ENCODE data around the gene CHN2. TPM values are rescaled to one million over a fixed set of nuclear protein-coding genes. Genes with fewer than 3 reads are reported as not detected.

Gene CHN2
- polyA plus RNA-seq, 1 of the 3 experiments (the other 2 are of a cell fraction): 0.02 TPM

DNA sequence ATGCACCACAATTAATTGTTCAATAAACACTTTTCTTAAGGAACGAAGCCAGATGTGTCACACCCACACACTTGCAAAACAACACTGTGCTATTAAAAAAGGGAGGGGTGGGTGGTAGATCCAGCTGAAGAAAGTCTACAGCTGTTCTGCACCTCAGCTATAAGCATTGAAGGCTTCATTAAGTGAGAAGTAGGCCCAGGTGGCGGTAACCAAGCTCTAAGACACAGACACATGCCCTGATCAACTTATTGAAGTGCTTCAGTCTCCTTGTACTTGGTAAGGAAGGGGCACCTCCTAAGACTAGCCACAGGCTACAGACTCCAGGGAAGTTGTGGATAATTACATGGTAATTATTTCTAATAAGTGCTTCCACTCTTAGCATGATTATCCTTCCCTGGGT, 43.7 kb upstream of the CHN2 start:
- no peak overlapping the region for H2AFZ ChIP-seq (ENCODE audit: low read depth)

DNA sequence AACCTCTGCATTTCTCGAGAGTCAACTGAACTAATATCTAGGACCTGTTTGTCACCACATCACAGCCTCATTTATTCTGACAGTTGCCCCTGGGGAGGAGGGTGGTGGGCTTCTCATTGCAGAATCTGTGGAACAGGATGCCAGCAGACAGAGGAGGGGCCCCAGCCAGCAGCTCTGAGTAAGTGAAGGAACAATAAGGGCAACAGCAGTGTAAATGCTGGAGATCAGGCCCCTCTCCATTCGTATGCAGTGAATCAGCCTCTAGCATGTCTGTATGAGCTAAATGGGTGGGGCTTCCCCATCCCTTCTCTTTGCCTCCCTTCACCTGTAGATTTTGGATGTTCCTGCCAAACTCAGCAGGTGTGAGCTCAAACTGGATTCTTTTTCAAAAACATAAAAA, 40.5 kb upstream of the CHN2 start:
- H3K9me3 ChIP-seq: no peaks in the 10 kb centered on the region
- 68% methylated on average over 2 of the region's 2 CpGs for WGBS (ENCODE audit: low lambda C conversion rate)
- H3K36me3 ChIP-seq (replicated peaks in 1 of 2; ENCODE audit: control insufficient read depth in 1 of 2, insufficient read depth in 2 of 2, low read length in 1 of 2): no peaks in the 10 kb centered on the region
- H3K79me2 ChIP-seq (ENCODE audit: insufficient read depth): no peaks in the 10 kb centered on the region
- no peak overlapping the region for H3K4me2 ChIP-seq
- H3K27me3 ChIP-seq (ENCODE audit: insufficient read depth): peaks cover 6% of the 10 kb centered on the region; the same call in 1 of the 2 replicates
- H3K27ac ChIP-seq (ENCODE audit: low read depth in 2 of 2, low read length in 1 of 2): no peak overlapping the region
- H4K20me1 ChIP-seq (ENCODE audit: insufficient read depth): no peaks in the 10 kb centered on the region
- H3K9ac ChIP-seq: no peak overlapping the region
- H3K9me2 ChIP-seq: no peaks in the 10 kb centered on the region
- POLR2A ChIA-PET: no interaction called here
- no peak overlapping the region for H3K4me3 ChIP-seq (ENCODE audit: low read depth in 2 of 2, low read length in 1 of 2)
- H3K4me1 ChIP-seq (ENCODE audit: control insufficient read depth in 1 of 2, insufficient read depth in 2 of 2, low read depth in 1 of 2, low read length in 1 of 2): peaks cover 0 to 14% of the 10 kb centered on the region in 2 experiments; a peak in 2 of 4 replicates
- H2AFZ ChIP-seq (ENCODE audit: low read depth): no peak overlapping the region
- DNase-seq: no peak
- H3F3A ChIP-seq (replicated peaks; ENCODE audit: insufficient read depth): no peaks in the 10 kb centered on the region
- CTCF ChIA-PET: interaction anchor here (1.1 kb wide), 1 partner anchor 228 kb away, joined by 3 read pairs; no protein-coding TSS in a partner anchor
- TF ChIP-seq, protein P1, sequence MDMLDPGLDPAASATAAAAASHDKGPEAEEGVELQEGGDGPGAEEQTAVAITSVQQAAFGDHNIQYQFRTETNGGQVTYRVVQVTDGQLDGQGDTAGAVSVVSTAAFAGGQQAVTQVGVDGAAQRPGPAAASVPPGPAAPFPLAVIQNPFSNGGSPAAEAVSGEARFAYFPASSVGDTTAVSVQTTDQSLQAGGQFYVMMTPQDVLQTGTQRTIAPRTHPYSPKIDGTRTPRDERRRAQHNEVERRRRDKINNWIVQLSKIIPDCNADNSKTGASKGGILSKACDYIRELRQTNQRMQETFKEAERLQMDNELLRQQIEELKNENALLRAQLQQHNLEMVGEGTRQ (IDR thresholded peaks at IDR 0.05; ENCODE audit: borderline replicate concordance, low read depth, low read length): no peak
- TF ChIP-seq EP300 (IDR thresholded peaks at IDR 0.05; ENCODE audit: borderline replicate concordance in 1 of 2, low read depth in 1 of 2, low read length in 1 of 2) (no peak), FOSL2 (IDR thresholded peaks at IDR 0.05; ENCODE audit: borderline replicate concordance, low read depth) (no peak), FOXM1 (IDR thresholded peaks at IDR 0.05; ENCODE audit: low read depth) (no peak), SIN3A (IDR thresholded peaks at IDR 0.05; ENCODE audit: borderline replicate concordance, low read depth, low read length) (no peak), TEAD4 (IDR thresholded peaks at IDR 0.05; ENCODE audit: borderline replicate concordance, insufficient read depth) (no peak), GABPA (IDR thresholded peaks at IDR 0.05; ENCODE audit: low read depth) (no peak), RXRA (IDR thresholded peaks at IDR 0.05; ENCODE audit: borderline replicate concordance, low read depth) (no peak)
- TF ChIP-seq, protein P2, sequence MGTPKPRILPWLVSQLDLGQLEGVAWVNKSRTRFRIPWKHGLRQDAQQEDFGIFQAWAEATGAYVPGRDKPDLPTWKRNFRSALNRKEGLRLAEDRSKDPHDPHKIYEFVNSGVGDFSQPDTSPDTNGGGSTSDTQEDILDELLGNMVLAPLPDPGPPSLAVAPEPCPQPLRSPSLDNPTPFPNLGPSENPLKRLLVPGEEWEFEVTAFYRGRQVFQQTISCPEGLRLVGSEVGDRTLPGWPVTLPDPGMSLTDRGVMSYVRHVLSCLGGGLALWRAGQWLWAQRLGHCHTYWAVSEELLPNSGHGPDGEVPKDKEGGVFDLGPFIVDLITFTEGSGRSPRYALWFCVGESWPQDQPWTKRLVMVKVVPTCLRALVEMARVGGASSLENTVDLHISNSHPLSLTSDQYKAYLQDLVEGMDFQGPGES (IDR thresholded peaks at IDR 0.05; ENCODE audit: low read depth, low read length): no peak
- TF ChIP-seq, protein P3, sequence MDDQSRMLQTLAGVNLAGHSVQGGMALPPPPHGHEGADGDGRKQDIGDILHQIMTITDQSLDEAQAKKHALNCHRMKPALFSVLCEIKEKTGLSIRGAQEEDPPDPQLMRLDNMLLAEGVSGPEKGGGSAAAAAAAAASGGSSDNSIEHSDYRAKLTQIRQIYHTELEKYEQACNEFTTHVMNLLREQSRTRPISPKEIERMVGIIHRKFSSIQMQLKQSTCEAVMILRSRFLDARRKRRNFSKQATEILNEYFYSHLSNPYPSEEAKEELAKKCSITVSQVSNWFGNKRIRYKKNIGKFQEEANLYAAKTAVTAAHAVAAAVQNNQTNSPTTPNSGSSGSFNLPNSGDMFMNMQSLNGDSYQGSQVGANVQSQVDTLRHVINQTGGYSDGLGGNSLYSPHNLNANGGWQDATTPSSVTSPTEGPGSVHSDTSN (IDR thresholded peaks at IDR 0.05): no peak
- TF ChIP-seq, protein P4, sequence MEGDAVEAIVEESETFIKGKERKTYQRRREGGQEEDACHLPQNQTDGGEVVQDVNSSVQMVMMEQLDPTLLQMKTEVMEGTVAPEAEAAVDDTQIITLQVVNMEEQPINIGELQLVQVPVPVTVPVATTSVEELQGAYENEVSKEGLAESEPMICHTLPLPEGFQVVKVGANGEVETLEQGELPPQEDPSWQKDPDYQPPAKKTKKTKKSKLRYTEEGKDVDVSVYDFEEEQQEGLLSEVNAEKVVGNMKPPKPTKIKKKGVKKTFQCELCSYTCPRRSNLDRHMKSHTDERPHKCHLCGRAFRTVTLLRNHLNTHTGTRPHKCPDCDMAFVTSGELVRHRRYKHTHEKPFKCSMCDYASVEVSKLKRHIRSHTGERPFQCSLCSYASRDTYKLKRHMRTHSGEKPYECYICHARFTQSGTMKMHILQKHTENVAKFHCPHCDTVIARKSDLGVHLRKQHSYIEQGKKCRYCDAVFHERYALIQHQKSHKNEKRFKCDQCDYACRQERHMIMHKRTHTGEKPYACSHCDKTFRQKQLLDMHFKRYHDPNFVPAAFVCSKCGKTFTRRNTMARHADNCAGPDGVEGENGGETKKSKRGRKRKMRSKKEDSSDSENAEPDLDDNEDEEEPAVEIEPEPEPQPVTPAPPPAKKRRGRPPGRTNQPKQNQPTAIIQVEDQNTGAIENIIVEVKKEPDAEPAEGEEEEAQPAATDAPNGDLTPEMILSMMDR (IDR thresholded peaks at IDR 0.05): no peak
- TF ChIP-seq, protein P5, sequence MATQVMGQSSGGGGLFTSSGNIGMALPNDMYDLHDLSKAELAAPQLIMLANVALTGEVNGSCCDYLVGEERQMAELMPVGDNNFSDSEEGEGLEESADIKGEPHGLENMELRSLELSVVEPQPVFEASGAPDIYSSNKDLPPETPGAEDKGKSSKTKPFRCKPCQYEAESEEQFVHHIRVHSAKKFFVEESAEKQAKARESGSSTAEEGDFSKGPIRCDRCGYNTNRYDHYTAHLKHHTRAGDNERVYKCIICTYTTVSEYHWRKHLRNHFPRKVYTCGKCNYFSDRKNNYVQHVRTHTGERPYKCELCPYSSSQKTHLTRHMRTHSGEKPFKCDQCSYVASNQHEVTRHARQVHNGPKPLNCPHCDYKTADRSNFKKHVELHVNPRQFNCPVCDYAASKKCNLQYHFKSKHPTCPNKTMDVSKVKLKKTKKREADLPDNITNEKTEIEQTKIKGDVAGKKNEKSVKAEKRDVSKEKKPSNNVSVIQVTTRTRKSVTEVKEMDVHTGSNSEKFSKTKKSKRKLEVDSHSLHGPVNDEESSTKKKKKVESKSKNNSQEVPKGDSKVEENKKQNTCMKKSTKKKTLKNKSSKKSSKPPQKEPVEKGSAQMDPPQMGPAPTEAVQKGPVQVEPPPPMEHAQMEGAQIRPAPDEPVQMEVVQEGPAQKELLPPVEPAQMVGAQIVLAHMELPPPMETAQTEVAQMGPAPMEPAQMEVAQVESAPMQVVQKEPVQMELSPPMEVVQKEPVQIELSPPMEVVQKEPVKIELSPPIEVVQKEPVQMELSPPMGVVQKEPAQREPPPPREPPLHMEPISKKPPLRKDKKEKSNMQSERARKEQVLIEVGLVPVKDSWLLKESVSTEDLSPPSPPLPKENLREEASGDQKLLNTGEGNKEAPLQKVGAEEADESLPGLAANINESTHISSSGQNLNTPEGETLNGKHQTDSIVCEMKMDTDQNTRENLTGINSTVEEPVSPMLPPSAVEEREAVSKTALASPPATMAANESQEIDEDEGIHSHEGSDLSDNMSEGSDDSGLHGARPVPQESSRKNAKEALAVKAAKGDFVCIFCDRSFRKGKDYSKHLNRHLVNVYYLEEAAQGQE (IDR thresholded peaks at IDR 0.05; ENCODE audit: low read depth, low read length): no peak
- TF ChIP-seq, protein P6, sequence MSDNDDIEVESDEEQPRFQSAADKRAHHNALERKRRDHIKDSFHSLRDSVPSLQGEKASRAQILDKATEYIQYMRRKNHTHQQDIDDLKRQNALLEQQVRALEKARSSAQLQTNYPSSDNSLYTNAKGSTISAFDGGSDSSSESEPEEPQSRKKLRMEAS (IDR thresholded peaks at IDR 0.05; ENCODE audit: low read depth): no peak

More for the DNA sequence above, 43.7 kb upstream of the CHN2 start:
- no peak overlapping the region for H3K9ac ChIP-seq
- no peak overlapping the region for H3K4me2 ChIP-seq
- H3K9me2 ChIP-seq: no peaks in the 10 kb centered on the region
- peaks cover 0 to 13% of the 10 kb centered on the region in 2 experiments; a peak in 1 of 4 replicates for H3K4me1 ChIP-seq (ENCODE audit: control insufficient read depth in 1 of 2, insufficient read depth in 2 of 2, low read depth in 1 of 2, low read length in 1 of 2)
- no peak overlapping the region for H3K27ac ChIP-seq (ENCODE audit: low read depth in 2 of 2, low read length in 1 of 2)
- no peaks in the 10 kb centered on the region for H3K9me3 ChIP-seq
- no peak overlapping the region for H3K4me3 ChIP-seq (ENCODE audit: low read depth in 2 of 2, low read length in 1 of 2)
- H3K79me2 ChIP-seq (ENCODE audit: insufficient read depth): no peaks in the 10 kb centered on the region
- no peak for DNase-seq
- POLR2A ChIA-PET: no interaction called here
- peaks cover 19% of the 10 kb centered on the region for H3K27me3 ChIP-seq (ENCODE audit: insufficient read depth)
- TF ChIP-seq FOXJ3 (CRISPR knock-in tag; IDR thresholded peaks at IDR 0.05) (no peak), SMC3 (IDR thresholded peaks at IDR 0.05; ENCODE audit: low read depth, low read length) (no peak), NRF1 (IDR thresholded peaks at IDR 0.05; ENCODE audit: low read depth, low read length) (no peak), JUND (IDR thresholded peaks at IDR 0.05) (no peak), TEAD4 (IDR thresholded peaks at IDR 0.05; ENCODE audit: borderline replicate concordance, insufficient read depth) (no peak)
- TF ChIP-seq, protein P1 (IDR thresholded peaks at IDR 0.05; ENCODE audit: borderline replicate concordance, low read depth, low read length): no peak
- no peaks in the 10 kb centered on the region for H4K20me1 ChIP-seq (ENCODE audit: insufficient read depth)
- CTCF ChIA-PET: interaction anchor here (0.9 to 3.7 kb wide), 4 partner anchors 20 to 224 kb away, joined by 3 to 26 read pairs (median 6); no protein-coding TSS in a partner anchor
- H3F3A ChIP-seq (replicated peaks; ENCODE audit: insufficient read depth): no peaks in the 10 kb centered on the region
- WGBS (ENCODE audit: low lambda C conversion rate): 21% methylated on average over 2 of the region's 2 CpGs
- no peaks in the 10 kb centered on the region for H3K36me3 ChIP-seq (replicated peaks in 1 of 2; ENCODE audit: control insufficient read depth in 1 of 2, insufficient read depth in 2 of 2, low read length in 1 of 2)
